ENCODE data around the gene RBMS1. TPM values are rescaled to one million over a fixed set of nuclear protein-coding genes. Genes with fewer than 3 reads are reported as not detected.

Gene RBMS1
- total RNA-seq, 1 experiment from 2014 or later = 77.5 TPM

DNA sequence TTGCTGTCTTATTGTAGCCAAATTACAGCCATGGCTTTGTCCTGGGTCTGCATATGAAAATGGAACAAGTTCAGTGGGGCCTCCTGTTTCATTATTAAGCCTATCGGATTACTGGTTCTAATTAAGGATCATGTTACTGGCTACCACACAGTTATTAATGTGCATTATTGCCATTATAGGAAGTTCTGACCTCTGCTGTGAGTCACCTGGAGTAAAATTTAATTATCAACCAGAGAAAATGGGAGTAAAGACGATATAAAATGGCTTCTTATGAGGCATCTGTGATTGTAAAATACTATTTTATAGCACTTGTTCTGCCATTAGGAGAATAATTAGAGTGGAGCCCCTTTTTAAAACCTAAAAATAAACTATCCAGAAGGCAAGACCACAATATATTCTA is 150.2 kb downstream of the RBMS1 start:
- no peak overlapping the region for H3K14ac ChIP-seq (ENCODE audit: insufficient read depth, low read length)

More for the DNA sequence above, 150.2 kb downstream of the RBMS1 start:
- no peak overlapping the region for H2AK5ac ChIP-seq (ENCODE audit: insufficient read length, low read length)
- H3K56ac ChIP-seq (ENCODE audit: insufficient read length, low read depth, low read length) = no peak overlapping the region
- H3K4me2 ChIP-seq (ENCODE audit: insufficient read depth, insufficient read length, low read length) = no peak overlapping the region
- no peaks in the 10 kb centered on the region for H3K27me3 ChIP-seq (ENCODE audit: insufficient read depth, low read length)
- no peak overlapping the region for H4K8ac ChIP-seq (replicated peaks; ENCODE audit: insufficient read length, low read depth, low read length)
- no peak overlapping the region for H2BK15ac ChIP-seq (ENCODE audit: low read depth, low read length)
- no peak overlapping the region for H3T11ph ChIP-seq (ENCODE audit: low read length)
- no peak overlapping the region for H3K4me3 Mint-ChIP-seq
- H2AFZ ChIP-seq (ENCODE audit: low read length) = no peak overlapping the region
- no peak overlapping the region for H3K23ac ChIP-seq (ENCODE audit: insufficient read length, low read depth, low read length)
- peaks cover 5% of the 10 kb centered on the region; the same call in 1 of the 2 replicates for H3K79me2 ChIP-seq (ENCODE audit: insufficient read depth, low read length)
- H3K4ac ChIP-seq (ENCODE audit: low read depth, low read length) = no peak overlapping the region
- DNase-seq = no peak
- no peak overlapping the region for H3K18ac ChIP-seq (ENCODE audit: insufficient read length, low read depth, low read length)
- H4K20me1 ChIP-seq (ENCODE audit: control insufficient read depth, insufficient read depth, insufficient read length) = no peaks in the 10 kb centered on the region
- no peaks in the 10 kb centered on the region for H3K9me3 Mint-ChIP-seq
- H2BK120ac ChIP-seq (ENCODE audit: low read depth, low read length, poor library complexity, severe bottlenecking) = no peak overlapping the region
- no peak overlapping the region for H2BK12ac ChIP-seq (ENCODE audit: insufficient read length, low read depth, low read length)
- no peaks in the 10 kb centered on the region for H3K27me3 Mint-ChIP-seq (ENCODE audit: low read depth)
- no peak overlapping the region for H4K5ac ChIP-seq (ENCODE audit: insufficient read length, low read depth, low read length)
- no CpG with 5 or more reads among the region's 2 CpGs for WGBS (ENCODE audit: extremely low coverage, insufficient read length, low lambda C conversion rate)
- TF ChIP-seq, protein P1, sequence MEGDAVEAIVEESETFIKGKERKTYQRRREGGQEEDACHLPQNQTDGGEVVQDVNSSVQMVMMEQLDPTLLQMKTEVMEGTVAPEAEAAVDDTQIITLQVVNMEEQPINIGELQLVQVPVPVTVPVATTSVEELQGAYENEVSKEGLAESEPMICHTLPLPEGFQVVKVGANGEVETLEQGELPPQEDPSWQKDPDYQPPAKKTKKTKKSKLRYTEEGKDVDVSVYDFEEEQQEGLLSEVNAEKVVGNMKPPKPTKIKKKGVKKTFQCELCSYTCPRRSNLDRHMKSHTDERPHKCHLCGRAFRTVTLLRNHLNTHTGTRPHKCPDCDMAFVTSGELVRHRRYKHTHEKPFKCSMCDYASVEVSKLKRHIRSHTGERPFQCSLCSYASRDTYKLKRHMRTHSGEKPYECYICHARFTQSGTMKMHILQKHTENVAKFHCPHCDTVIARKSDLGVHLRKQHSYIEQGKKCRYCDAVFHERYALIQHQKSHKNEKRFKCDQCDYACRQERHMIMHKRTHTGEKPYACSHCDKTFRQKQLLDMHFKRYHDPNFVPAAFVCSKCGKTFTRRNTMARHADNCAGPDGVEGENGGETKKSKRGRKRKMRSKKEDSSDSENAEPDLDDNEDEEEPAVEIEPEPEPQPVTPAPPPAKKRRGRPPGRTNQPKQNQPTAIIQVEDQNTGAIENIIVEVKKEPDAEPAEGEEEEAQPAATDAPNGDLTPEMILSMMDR (conservative IDR thresholded peaks at IDR 0.05) = no peak
- no peak overlapping the region for H3K27ac Mint-ChIP-seq
- H3K27ac ChIP-seq (ENCODE audit: insufficient read length, low read depth, low read length) = no peak overlapping the region
- H3K23me2 ChIP-seq (ENCODE audit: insufficient read length, low read depth, low read length, poor library complexity, severe bottlenecking) = no peaks in the 10 kb centered on the region
- no peak overlapping the region for H2BK20ac ChIP-seq (ENCODE audit: low read depth, low read length, poor library complexity, severe bottlenecking)
- peaks cover 14 to 18% of the 10 kb centered on the region in 2 experiments for H3K4me1 Mint-ChIP-seq
- no peak overlapping the region for H3K9ac ChIP-seq (ENCODE audit: extremely low read depth, insufficient read length, low read length)
- no peak overlapping the region for H2BK5ac ChIP-seq (ENCODE audit: insufficient read length, low read length)
- H3K36me3 Mint-ChIP-seq (ENCODE audit: insufficient read depth in 1 of 3, low read depth in 3 of 3) = no peaks in the 10 kb centered on the region
- no peaks in the 10 kb centered on the region for H3K9me3 ChIP-seq (ENCODE audit: control insufficient read depth, low read depth, low read length)
- H3K79me1 ChIP-seq (ENCODE audit: insufficient read depth, low read depth, low read length, poor library complexity, severe bottlenecking) = no peaks in the 10 kb centered on the region
- no peak overlapping the region for H4K91ac ChIP-seq (ENCODE audit: insufficient read length, low read depth, low read length)
- H3K4me1 ChIP-seq (ENCODE audit: insufficient read depth, low read length) = no peaks in the 10 kb centered on the region

Data from H9 (cell line).